Fibroblast of skin of right quadriceps (primary cell): ENCODE results near the gene PLK5.
"Not testable (repeated sequence)": the region's sequence is repeated elsewhere in the genome, so short reads cannot be mapped to it uniquely, and the experiment has no call there.

Experiments used
- DNase-seq: peaks from one replicate; pipeline ENCODE4 v3.0.0-alpha.2; 2013

Gene PLK5

GRCh38 chr19:1491114-1491848 is 32.6 kb upstream of the PLK5 start, which contains the start of gene REEP6:
Gene REEP6, plus strand, starts transcription at chr19:1491181. Its CDS starts 89 bp downstream, at chr19:1491270.
- no peak for DNase-seq

- no peak for DNase-seq
These were observed 32.1 kb upstream of the PLK5 start for GRCh38 chr19:1491849-1492170.

- DNase-seq: no peak
These were observed 31.3 kb upstream of the PLK5 start for GRCh38 chr19:1492474-1493006.

GRCh38 chr19:1494115-1494815 is 29.6 kb upstream of the PLK5 start:
- DNase-seq: no peak

GRCh38 chr19:1495051-1495798 is 28.7 kb upstream of the PLK5 start:
- DNase-seq: no peak

- DNase-seq: no peak
These were observed 27.8 kb upstream of the PLK5 start for GRCh38 chr19:1495799-1496713.

- DNase-seq: no peak
These were observed 26.9 kb upstream of the PLK5 start for GRCh38 chr19:1496714-1497577.

GRCh38 chr19:1497578-1498235 is 26.2 kb upstream of the PLK5 start:
- DNase-seq: no peak

GRCh38 chr19:1499231-1499630 is 24.6 kb upstream of the PLK5 start:
- DNase-seq: not testable (repeated sequence)

- no peak for DNase-seq
These were observed 22.7 kb upstream of the PLK5 start for GRCh38 chr19:1501200-1501595.

GRCh38 chr19:1502433-1503088 is 21.3 kb upstream of the PLK5 start:
- no peak for DNase-seq

- DNase-seq: peak; percentile 15
These were observed 20.6 kb upstream of the PLK5 start for GRCh38 chr19:1503089-1503924.

- no peak for DNase-seq
These were observed 19.7 kb upstream of the PLK5 start for GRCh38 chr19:1503925-1504773.

- DNase-seq: no peak
These were observed 18.9 kb upstream of the PLK5 start for GRCh38 chr19:1505012-1505411.

GRCh38 chr19:1505991-1506881 is 17.6 kb upstream of the PLK5 start:
- DNase-seq: no peak

GRCh38 chr19:1507192-1507660 is 16.7 kb upstream of the PLK5 start:
- DNase-seq: no peak
